ENCODE data around the gene SLC15A5. TPM values are rescaled to one million over a fixed set of nuclear protein-coding genes. Genes with fewer than 3 reads are reported as not detected.
A peak's percentile ranks its signal among the peaks of the same experiment; 100 is the strongest.

The SLC15A5 gene
- total and polyA plus RNA-seq, 8 donors = not detected

- peak in 1 of 6 donors; percentile 18 for DNase-seq
- Histone ChIP-seq H3K4me3 (no peak overlapping the region), H3K4me1 (peaks cover 0 to 8% (median 0%) of the 10 kb centered on the region in 3 donors), H3K27me3 (no peaks in the 10 kb centered on the region), H3K27ac (no peak overlapping the region), H3K36me3 (no peaks in the 10 kb centered on the region), H3K9me3 (no peaks in the 10 kb centered on the region)
- TF ChIP-seq CTCF (IDR thresholded peaks at IDR 0.05) = no peak
- intact Hi-C loops (cut with DNase I) = no loop called here
- WGBS, 2 donors = 63 to 84% methylated on average over 2 of the region's 2 CpGs
- FAIRE-seq = no peak
- ATAC-seq = peak in 2 of 4 donors; percentile 44 to 55
Measured at GRCh38 chr12:16221776-16222175, 55.7 kb downstream of the SLC15A5 start.

DNA sequence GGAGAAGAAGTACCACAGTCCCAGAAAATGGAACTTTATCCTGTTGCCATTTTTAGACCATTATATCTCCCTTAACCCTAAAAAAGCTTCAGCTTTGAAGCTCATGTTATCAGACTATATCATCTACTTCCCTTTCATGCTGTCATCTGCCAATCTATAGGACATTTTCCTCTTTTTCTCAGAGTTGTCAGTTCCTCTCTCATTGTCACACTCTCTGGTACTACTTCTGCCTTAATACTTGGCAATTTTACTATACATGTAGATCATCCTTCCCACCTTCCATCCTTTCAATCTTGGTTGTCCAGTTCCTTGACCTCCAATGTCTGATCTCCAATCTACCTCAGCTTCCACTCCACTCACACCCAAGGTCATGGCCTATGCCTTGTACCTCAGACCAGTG is 57.4 kb downstream of the SLC15A5 start:
- ATAC-seq = no peak
- DNase-seq = no peak
- Histone ChIP-seq H3K27me3 (no peaks in the 10 kb centered on the region), H3K36me3 (no peaks in the 10 kb centered on the region), H3K4me1 (peaks cover 0 to 8% (median 0%) of the 10 kb centered on the region in 3 donors), H3K4me3 (no peak overlapping the region), H3K27ac (no peak overlapping the region), H3K9me3 (no peaks in the 10 kb centered on the region)
- TF ChIP-seq CTCF (IDR thresholded peaks at IDR 0.05) = no peak
- no peak for FAIRE-seq
- intact Hi-C loops (cut with DNase I) = no loop called here

GRCh38 chr12:16218934-16219751 is 58.3 kb downstream of the SLC15A5 start:
- ATAC-seq (peak; percentile 58 to 83 (median 80)), DNase-seq (no peak), FAIRE-seq (no peak)
- Histone ChIP-seq H3K9me3 (no peaks in the 10 kb centered on the region), H3K27me3 (no peaks in the 10 kb centered on the region), H3K4me3 (no peak overlapping the region), H3K27ac (no peak overlapping the region), H3K4me1 (peaks cover 0 to 8% (median 0%) of the 10 kb centered on the region in 3 donors), H3K36me3 (no peaks in the 10 kb centered on the region)
- 32 to 33% methylated on average over 6 of the region's 6 CpGs for WGBS, 2 donors
- intact Hi-C loops (cut with DNase I) = no loop called here
- no peak for TF ChIP-seq CTCF (IDR thresholded peaks at IDR 0.05)

DNA sequence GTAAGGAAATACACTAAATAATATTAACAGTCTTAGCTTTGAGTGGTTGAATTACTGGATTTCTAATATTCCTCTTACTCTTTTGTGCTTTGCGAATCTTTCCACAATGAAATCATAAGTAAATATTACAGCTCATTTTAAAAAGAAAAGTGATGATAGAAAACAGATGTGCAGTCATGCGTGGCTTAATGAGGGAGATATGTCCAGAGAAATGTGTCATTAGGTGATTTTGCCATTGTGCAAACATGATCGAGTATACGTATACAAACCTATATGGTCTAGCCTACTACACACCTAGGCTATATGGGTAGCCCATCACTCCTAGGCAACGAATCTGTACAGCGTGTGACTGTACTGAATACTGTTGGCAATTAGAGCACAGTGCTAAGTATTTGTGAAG is 59.3 kb downstream of the SLC15A5 start:
- WGBS, 2 donors = 63 to 73% methylated on average over 6 of the region's 6 CpGs
- H3K27me3 ChIP-seq = no peaks in the 10 kb centered on the region
- DNase-seq (no peak), ATAC-seq (peak in 1 of 4 donors; percentile 17), FAIRE-seq (no peak)
- no peak overlapping the region for H3K4me3 ChIP-seq
- H3K9me3 ChIP-seq = no peaks in the 10 kb centered on the region
- peaks cover 0 to 8% (median 0%) of the 10 kb centered on the region in 3 donors for H3K4me1 ChIP-seq
- TF ChIP-seq CTCF (IDR thresholded peaks at IDR 0.05) = no peak
- no peak overlapping the region for H3K27ac ChIP-seq
- no peaks in the 10 kb centered on the region for H3K36me3 ChIP-seq
- intact Hi-C loops (cut with DNase I) = no loop called here

- TF ChIP-seq CTCF (IDR thresholded peaks at IDR 0.05) = no peak
- Histone ChIP-seq H3K36me3 (no peaks in the 10 kb centered on the region), H3K27ac (no peak overlapping the region), H3K4me3 (no peak overlapping the region), H3K9me3 (no peaks in the 10 kb centered on the region), H3K4me1 (no peaks in the 10 kb centered on the region), H3K27me3 (no peaks in the 10 kb centered on the region)
- 85 to 89% methylated on average over 2 of the region's 2 CpGs for WGBS, 2 donors
- no peak for FAIRE-seq
- ATAC-seq = no peak
- intact Hi-C loops (cut with DNase I) = no loop called here
- no peak for DNase-seq
Measured at GRCh38 chr12:16211731-16212130, 65.8 kb downstream of the SLC15A5 start.
